H1 (cell line): ENCODE data around the gene MMS19.

Experiments used
- CHD1 ChIP-seq: IDR thresholded peaks from 2 replicates; pipeline ENCODE4 v1.6.1; 2012; ENCODE audit warnings: low read depth, low read length, improper control_type of control experiment
- CHD2 ChIP-seq: IDR thresholded peaks from 2 replicates; pipeline ENCODE4 v1.6.1; 2012; ENCODE audit warnings: low read length, improper control_type of control experiment
- CREB1 ChIP-seq: IDR thresholded peaks from 2 replicates; pipeline ENCODE4 v1.6.1; 2012; ENCODE audit warnings: inconsistent platforms
- CTCF ChIP-seq, 3 experiments: IDR thresholded peaks; 1 replicate in 2 of 3; 2 replicates in 1 of 3; pipeline versions ENCODE4 v1.5.1 to v1.6.1; 2011; ENCODE audit warnings: low read length in 3 of 3, mild to moderate bottlenecking in 3 of 3, inconsistent platforms in 2 of 3, low read depth in 1 of 3, moderate library complexity in 1 of 3; ENCODE audit not compliant: insufficient read depth in 1 of 3; ENCODE audit errors: control extremely low read depth in 1 of 3
- EZH2 ChIP-seq: fragments of 200-600 bp; sonication (generic); IDR thresholded peaks from 2 replicates; pipeline ENCODE4 v1.7.1; 2012; ENCODE audit warnings: low read depth, mild to moderate bottlenecking, moderate library complexity, low read length, inconsistent platforms; ENCODE audit not compliant: severe bottlenecking
- GTF2F1 ChIP-seq: IDR thresholded peaks from 2 replicates; pipeline ENCODE4 v1.6.1; 2012; ENCODE audit warnings: low read depth, low read length, improper control_type of control experiment, borderline replicate concordance
- KDM4A ChIP-seq: IDR thresholded peaks from one replicate; pipeline ENCODE4 v1.7.1; 2012; ENCODE audit warnings: low read depth, mild to moderate bottlenecking, moderate library complexity, low read length, inconsistent platforms; ENCODE audit not compliant: severe bottlenecking
- POLR2A ChIP-seq, 2 experiments: IDR thresholded peaks; 1 replicate in 1 of 2; 2 replicates in 1 of 2; pipeline ENCODE4 v1.6.1; 2011; ENCODE audit warnings: low read depth in 2 of 2, low read length in 2 of 2, mild to moderate bottlenecking in 2 of 2; ENCODE audit errors: control extremely low read depth in 1 of 2
- SP1 ChIP-seq: IDR thresholded peaks from 2 replicates; pipeline ENCODE4 v1.6.1; 2011; ENCODE audit warnings: low read depth, low read length
- SP2 ChIP-seq: IDR thresholded peaks from 2 replicates; pipeline ENCODE4 v1.6.1; 2012; ENCODE audit warnings: mild to moderate bottlenecking, low read length, inconsistent platforms
- SUZ12 ChIP-seq: fragments of 200-600 bp; sonication (generic); IDR thresholded peaks from 2 replicates; pipeline ENCODE4 v1.6.1; 2012; ENCODE audit warnings: mild to moderate bottlenecking, inconsistent platforms, low read length, moderate library complexity, mixed read lengths

- TF ChIP-seq EZH2 (no peak), SUZ12 (no peak), SP2 (no peak), CTCF (IDR thresholded peaks at IDR 0.05; ENCODE audit: control extremely low read depth in 1 of 3, insufficient read depth in 1 of 3, low read depth in 1 of 3, low read length in 3 of 3) (peak; percentile 63 to 96 (median 95)), POLR2A (IDR thresholded peaks at IDR 0.05; ENCODE audit: control extremely low read depth in 1 of 2, low read depth in 2 of 2, low read length in 2 of 2) (peak in 1 of 2 experiments; percentile 34; a peak in 1 of 3 replicates), CHD2 (no peak), SP1 (peak; percentile 68; the same call in 1 of the 2 replicates), CREB1 (no peak), GTF2F1 (no peak), CHD1 (no peak), KDM4A (no peak)
Measured at GRCh38 chr10:97463363-97464132, 34.7 kb downstream of the MMS19 start.
